WI38 (cell line): Measurements from ENCODE around the gene PCDHA1.

Source experiments
- H3K4me3 ChIP-seq: 2 replicates; pipeline ENCODE4 v1.5.1; 2011; ENCODE audit warnings: low read depth, mild to moderate bottlenecking, control low read depth, low read length
- TF ChIP-seq, protein P1 (sequence below): IDR thresholded peaks from 2 replicates; pipeline ENCODE4 v1.5.1; 2012; ENCODE audit warnings: low read depth, mild to moderate bottlenecking, control low read depth, low read length

PCDHA1 gene

DNA sequence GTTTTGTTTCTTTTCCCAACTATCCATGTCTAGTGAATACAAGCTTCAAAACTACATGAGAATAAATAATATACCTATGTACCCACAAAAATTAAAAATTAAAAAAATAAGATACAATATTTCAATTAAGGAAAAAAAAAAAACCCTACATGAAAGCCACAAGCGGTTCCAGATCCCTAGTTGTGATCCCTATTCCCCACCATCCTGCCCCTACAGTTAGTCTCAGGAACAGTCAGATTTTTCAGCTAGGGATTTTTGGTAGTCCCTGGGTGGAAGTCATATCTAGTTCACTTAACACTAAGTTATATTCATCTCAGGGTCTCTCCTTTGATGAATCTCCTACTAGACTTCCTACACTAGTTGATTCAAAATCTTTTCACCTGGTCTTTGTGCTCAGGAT lies 246.7 kb downstream of the PCDHA1 start:
- H3K4me3 ChIP-seq: no peak overlapping the region
- TF ChIP-seq, protein P1, sequence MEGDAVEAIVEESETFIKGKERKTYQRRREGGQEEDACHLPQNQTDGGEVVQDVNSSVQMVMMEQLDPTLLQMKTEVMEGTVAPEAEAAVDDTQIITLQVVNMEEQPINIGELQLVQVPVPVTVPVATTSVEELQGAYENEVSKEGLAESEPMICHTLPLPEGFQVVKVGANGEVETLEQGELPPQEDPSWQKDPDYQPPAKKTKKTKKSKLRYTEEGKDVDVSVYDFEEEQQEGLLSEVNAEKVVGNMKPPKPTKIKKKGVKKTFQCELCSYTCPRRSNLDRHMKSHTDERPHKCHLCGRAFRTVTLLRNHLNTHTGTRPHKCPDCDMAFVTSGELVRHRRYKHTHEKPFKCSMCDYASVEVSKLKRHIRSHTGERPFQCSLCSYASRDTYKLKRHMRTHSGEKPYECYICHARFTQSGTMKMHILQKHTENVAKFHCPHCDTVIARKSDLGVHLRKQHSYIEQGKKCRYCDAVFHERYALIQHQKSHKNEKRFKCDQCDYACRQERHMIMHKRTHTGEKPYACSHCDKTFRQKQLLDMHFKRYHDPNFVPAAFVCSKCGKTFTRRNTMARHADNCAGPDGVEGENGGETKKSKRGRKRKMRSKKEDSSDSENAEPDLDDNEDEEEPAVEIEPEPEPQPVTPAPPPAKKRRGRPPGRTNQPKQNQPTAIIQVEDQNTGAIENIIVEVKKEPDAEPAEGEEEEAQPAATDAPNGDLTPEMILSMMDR: no peak

DNA sequence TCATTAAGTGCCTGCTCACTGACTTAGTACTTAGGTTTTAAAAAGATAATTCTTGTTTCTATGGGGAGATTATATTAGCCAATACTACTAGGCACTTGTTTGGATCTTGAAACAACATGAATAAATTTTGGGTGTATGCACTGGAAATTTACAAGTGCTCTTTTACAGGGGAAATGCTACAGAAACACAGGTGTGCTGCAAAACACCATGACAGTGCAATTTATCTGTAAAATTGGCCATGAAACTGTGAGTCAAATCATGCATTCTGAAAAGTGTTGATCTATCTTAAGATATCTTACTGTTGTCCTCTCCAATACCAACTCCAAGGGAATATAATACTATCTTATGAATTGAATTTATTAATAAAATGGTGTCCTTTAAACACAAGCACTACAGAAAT lies 253.1 kb downstream of the PCDHA1 start:
- TF ChIP-seq, protein P1: no peak
- H3K4me3 ChIP-seq: no peak overlapping the region

DNA sequence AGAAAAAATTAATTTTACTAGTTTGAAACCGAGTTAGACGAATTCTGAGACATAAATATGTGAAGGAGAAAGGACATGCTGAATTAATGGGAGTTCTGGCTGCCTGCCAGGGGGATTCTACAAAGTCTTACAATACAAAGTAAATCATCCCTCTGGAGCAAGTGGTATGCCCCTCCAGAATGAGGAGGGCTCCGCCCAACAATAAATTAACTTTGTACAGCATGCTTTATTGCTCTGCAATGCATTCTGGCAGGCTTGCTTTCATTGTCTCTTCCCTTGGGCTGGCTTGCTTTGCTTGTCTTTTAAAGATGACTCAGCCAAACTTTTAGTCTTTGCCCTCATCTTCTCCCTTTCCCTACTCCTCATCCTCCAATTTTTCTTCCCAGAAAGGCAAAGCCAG lies 253.6 kb downstream of the PCDHA1 start:
- H3K4me3 ChIP-seq: no peak overlapping the region
- TF ChIP-seq, protein P1: no peak

DNA sequence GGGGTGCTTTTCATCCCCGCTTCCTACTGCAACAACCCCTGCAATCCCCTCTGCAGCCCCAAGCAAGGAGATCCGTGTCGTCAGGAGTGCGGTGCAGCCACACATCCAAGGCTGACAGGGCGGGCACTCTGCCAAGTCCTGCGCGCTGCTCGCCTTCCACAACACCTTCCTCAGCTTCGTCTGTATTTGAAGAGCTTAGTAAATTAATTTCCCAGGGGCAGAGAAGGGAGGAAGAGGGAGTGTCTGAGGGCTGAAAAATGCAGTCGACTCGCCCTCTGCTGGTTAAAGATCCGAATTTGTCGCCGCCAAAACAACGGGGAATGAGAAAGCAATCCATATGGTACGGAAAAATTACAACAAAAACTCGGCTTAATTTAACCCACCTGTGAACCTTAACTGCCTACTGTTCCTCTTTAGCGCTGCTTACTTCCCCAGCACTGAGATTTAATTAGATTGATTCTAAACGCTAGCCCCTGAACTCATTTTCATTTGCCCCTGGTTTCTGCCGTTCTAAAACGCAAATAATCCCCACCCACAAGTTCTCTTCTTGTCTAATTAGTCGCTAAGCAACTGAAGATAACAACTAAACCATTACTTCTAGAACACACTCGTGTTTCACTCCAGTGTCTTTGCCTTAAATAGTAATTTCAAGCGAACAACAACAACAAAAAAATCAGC lies 254.3 kb downstream of the PCDHA1 start:
- H3K4me3 ChIP-seq: no peak overlapping the region
- TF ChIP-seq, protein P1: no peak

DNA sequence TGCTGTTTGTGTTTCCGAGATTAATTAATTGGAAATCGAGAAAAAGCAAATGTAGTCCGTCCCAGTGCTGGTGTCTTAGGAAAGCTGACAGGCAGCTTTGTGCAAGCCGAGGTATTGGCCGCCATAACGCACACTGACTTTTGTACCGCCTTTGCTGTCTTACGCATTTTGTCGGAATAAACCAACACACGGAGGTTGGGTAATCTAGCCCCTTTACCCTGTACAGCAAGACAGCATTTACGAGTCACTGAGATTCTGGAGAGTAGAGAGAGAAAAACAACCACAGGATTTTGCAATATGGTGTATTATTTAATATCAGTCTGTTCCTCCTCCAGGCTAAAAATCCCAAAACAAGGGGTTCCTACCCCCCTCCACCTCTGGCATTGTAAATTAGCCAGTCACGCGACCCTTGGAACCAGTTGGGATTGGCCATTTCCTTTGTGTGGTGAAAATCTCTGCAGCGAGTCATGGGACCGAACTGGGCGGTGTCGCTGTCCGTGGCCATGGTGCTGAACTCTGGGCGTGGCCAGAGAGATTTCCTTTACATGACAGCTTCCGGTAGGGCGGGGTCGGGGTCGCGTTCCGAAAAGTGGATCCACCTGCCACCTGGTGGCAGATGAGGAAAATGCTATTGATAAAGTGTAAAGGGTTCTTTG lies 255.0 kb downstream of the PCDHA1 start:
- H3K4me3 ChIP-seq: no peak overlapping the region

DNA sequence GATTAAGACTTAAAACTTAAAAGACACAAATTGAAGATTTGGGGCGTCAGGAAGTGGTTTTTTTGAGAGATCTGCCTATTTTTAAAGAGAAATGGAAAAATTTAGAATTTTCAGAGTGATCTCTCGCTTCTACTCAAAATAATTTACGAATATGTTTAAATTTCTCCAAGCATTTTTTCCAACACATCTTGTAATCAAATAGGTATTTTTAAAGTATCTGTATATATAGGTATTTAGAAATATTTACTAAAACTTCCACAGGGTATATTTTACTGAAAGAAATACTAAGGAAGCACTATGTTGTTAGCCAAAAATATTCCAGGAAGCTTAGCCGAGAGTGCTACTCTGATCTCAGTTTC lies 255.5 kb downstream of the PCDHA1 start:
- no peak overlapping the region for H3K4me3 ChIP-seq
- TF ChIP-seq, protein P1: no peak

More for the DNA sequence above, 255.0 kb downstream of the PCDHA1 start:
- TF ChIP-seq, protein P1: no peak

DNA sequence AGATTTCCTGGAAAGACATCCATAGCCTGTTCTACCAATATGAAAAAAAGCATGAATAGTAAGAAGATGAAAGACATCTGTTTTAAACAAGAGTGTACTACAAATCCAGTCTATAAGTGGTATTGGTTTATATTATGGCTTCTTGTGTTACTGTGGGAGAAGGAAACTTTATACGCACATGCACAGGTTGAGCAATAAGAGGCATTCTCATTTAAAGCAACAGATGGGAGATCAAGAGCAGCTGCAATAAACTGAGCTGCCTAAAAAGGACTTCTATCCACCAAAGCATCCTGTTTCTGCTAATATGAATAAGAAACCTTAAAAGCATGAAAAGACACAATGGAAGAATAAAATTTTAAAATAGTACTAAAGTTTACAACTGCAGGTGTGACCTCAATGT lies 256.6 kb downstream of the PCDHA1 start:
- TF ChIP-seq, protein P1: no peak
- H3K4me3 ChIP-seq: no peak overlapping the region
